GM19025 (cell line): ENCODE data around the gene TBC1D22B.
A peak's percentile ranks its signal among the peaks of the same experiment; 100 is the strongest.

Source experiments
- ATAC-seq: cut with Tn5 transposase; IDR thresholded peaks from one replicate; pipeline ENCODE4 v1.9.1; 2021; ENCODE audit warnings: mild to moderate bottlenecking, low read depth, moderate library complexity; ENCODE audit not compliant: unreplicated experiment

Gene TBC1D22B

DNA sequence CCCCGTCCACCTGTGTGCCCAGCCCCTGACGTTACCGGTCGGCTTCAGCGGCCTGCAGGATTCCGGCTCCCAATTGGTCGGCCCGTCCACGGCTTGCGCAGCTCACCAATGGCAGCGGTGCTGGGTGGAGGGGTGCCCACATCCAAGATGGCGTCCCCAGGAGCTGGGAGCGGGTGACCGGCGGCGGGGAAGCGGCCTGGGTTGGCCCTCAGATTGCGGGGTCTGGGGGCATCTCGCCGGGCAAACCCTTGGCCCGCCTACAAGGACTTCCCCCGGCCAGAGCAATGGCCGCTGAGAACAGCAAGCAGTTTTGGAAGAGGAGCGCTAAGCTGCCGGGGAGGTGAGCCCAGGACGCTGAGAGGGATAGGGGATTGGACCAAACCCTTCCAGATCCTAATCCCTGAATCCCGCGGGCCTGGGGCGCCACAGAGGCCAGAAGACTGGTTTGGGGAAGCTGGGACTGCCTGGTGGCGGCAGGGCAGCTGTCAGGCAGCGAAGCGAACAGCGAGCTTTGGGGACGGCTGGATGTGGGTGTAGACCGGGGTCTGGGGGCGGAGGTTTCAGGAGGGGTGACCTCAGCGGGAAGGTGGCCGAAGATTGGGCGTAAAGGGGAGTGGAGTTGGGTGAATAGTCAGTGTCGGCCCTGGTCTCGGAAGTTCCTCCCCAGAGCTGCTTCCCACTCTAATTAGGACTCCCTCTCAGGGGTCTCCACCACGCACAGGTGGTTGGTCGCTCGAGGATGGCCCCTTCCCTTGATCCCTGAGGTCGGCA is at the start of gene TBC1D22B, which contains the start of gene TMEM217:
Gene TBC1D22B, plus strand, starts transcription at position 139 of the 771 bp plus-strand sequence. Its CDS starts 146 bp downstream, at position 285.
Gene TMEM217, minus strand, starts transcription at position 511 of the 771 bp plus-strand sequence. CDS start 39,114 bp downstream, outside the sequence.
- peak; percentile 99 for ATAC-seq

- no peak for ATAC-seq
Observed at GRCh38 chr6:37207903-37208456, 49.6 kb upstream of the TBC1D22B start.

DNA sequence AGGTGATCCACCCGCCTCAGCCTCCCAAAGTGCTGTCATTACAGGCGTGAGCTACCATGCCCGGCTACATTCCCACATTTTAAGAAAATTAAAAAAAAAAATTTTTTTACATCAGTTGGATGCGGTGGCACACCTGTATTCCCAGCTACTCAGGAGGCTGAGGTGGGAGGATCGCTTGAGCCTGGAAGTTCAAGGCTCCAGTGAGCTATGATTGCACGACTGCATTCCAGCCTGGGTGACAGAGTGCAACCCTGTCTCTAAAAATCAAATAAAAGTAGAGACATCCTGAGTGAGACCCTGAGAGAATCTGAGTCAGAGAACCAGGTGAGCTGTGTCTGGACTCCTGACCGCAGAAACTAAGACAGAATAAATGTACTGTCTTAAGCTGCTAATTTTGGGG is 48.8 kb upstream of the TBC1D22B start:
- ATAC-seq: no peak

- ATAC-seq: no peak
Observed at GRCh38 chr6:37209461-37210205, 47.9 kb upstream of the TBC1D22B start.

- no peak for ATAC-seq
Observed at GRCh38 chr6:37210313-37210968, 47.1 kb upstream of the TBC1D22B start.

DNA sequence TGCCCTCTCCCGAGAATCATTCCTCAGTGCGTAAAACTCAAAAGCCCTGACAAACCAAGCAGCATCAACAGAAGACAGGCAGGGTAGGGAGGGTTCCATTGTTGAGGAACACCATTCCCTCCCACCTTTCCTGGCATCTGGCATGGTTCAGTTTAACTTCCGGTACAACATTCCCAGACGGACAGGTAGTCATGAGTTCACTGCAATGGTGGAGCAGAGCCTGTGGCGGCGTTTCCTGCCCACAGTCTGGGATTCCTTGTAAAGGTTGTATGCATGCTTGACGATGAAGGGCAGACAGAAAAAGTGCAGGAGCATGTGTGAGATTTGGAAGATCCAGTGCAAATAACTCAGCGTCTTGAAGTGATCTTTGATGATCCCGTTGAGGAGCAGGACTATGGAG is 45.3 kb upstream of the TBC1D22B start:
- ATAC-seq: no peak

DNA sequence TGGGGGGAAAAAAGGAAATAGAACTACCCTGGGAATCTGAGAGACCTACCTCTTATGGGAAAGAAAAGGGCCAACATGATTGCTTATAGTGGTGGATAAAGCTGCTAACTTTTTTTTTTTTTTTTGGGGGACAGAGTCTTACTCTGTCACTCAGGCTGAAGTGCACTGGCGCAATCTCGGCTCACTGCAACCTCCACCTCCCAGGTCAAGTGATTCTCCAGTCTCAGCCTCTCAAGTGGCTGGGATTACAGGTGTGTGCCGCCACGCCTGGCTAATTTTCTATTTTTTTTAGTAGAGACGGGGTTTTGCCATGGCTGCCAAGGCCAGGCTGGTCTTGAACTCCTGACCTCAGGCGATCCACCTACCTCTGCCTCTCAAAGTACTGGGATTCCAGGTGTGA is 39.5 kb upstream of the TBC1D22B start:
- no peak for ATAC-seq

- ATAC-seq: no peak
Observed at GRCh38 chr6:37218511-37218910, 39.1 kb upstream of the TBC1D22B start.

GRCh38 chr6:37221585-37222124 is 35.9 kb upstream of the TBC1D22B start:
- no peak for ATAC-seq

GRCh38 chr6:37222125-37222967 is 35.2 kb upstream of the TBC1D22B start:
- ATAC-seq: peak; percentile 79

DNA sequence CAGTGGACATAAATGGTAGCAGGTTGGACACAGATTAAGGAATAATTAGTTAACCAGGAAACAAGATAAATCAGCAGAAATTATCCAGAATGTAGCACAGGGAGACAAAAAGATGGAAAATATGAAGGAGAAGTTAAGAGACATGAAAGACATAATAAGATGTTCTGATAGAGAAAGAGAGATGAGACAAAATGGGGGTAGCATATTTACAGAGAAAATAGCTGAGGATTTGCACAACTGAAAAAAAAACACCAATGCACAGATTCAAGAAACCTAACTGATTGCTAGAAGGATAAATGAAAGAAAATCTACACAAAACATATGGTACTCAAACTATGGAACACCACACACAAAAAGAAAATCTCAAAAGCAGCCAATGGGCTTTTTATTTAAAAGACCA is 34.6 kb upstream of the TBC1D22B start:
- no peak for ATAC-seq

DNA sequence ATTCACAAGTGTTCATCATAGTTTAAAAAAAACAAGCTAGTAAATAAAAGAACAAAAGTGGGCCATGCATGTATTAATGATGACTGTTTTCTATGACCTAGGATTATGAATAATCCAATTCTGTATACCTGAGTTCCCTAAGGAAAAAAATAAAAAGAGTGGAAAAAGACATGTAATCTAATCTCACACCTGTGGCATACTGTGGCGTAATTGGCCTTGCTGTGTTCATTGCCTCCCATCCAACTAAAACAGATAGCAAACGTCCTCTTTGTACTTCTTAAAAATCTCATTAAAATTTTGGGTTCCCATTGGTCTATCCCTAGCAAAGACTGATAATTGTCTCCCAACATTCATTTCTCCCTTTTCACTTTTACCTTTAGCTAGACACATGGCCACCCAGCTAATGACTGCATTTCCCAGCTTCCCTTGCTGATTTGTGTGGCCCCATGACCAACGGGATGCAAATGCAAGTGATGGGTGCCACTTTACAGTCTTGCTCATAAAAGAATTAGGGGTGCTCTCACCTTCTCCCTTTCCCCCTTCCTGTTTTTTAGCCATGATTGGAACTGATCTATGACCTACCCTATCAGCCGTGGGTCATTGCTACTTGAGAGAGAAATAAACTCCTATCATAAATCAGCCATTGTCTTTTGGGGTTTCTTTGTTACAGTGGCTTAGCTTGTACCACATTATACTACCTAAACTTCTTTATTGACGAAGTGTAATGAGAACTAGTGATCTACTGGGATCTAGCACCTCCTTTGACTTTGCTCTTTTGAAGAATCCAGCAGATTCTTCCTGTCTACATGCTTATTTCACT is 32.0 kb upstream of the TBC1D22B start:
- no peak for ATAC-seq

- ATAC-seq: no peak
Observed at GRCh38 chr6:37230104-37230503, 27.5 kb upstream of the TBC1D22B start.

GRCh38 chr6:37232430-37233017 is 25.0 kb upstream of the TBC1D22B start:
- no peak for ATAC-seq

DNA sequence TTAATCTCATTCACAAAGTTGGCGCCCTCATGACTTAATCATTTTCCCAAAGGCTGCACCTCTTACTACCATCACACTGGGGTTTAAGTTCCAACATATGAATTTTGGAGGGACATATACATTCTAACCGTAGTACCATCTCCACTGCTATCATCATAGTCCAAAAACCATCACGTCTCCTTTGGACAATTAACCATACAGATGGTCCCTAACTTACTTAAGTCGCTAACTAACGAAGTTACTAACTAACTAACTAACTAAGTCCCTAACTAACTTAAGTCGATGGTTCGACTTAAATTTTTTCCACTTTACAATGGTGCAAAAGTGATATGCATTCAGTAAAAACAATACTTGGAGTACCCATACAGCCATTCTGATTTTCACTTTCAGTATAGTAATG is 24.0 kb upstream of the TBC1D22B start:
- ATAC-seq: no peak

- no peak for ATAC-seq
Observed at GRCh38 chr6:37236921-37237320, 20.7 kb upstream of the TBC1D22B start.

DNA sequence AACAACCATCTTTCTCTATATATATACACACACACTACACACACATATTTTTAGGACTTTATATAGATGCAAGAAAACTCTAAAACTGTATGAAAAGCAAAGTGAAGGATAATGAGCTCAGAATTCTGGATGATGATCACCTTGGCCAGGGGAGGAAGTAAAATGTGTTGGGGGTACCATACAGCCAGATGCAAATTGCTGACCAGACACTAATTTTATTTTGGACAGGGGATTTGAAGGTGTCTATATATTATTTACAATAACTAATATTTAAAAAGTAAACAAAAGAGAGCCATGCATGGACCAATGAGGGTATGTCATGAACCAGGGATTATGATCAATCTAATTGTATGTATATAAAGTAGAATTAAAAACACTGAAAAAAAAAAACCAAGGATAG is 19.8 kb upstream of the TBC1D22B start:
- ATAC-seq: no peak

DNA sequence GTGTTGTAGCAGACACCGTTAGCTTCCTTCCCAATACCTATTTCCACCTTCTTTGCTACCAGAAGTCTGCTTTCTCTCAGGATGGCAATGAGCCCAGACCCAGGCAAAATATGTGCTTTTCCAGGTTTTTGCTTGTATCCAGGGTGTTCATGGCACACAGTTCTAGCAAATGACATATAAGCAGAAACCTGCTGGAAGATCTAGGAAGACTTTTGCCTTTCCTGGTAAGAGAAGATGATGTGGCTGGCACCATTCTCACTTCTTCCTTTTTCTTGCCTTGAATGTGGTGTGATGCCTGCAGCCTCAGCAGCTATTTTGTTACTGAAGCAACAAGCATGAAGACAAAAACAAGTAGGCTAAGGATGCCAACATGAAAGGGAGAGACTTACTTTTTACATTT is 19.2 kb upstream of the TBC1D22B start:
- ATAC-seq: no peak

GRCh38 chr6:37239526-37239925 is 18.0 kb upstream of the TBC1D22B start:
- ATAC-seq: no peak
